ENCODE results near the gene NXPE1. TPM values are rescaled to one million over a fixed set of nuclear protein-coding genes. Genes with fewer than 3 reads are reported as not detected.

NXPE1 gene
- polyA plus RNA-seq, 1 donor, result 0.07 TPM

- H3K9me3 ChIP-seq (ENCODE audit: control insufficient read depth, low read depth, low read length), result no peaks in the 10 kb centered on the region
- H3K4me3 ChIP-seq (ENCODE audit: low read length), result no peak overlapping the region
- H3K27me3 ChIP-seq (ENCODE audit: control insufficient read depth, insufficient read depth, low read length), result no peaks in the 10 kb centered on the region
- DNase-seq, result no peak
- WGBS (ENCODE audit: insufficient coverage, low lambda C conversion rate), result 40% methylated on average over 2 of the region's 2 CpGs
- H3K4me1 ChIP-seq (ENCODE audit: control insufficient read depth, insufficient read depth, low read length), result no peaks in the 10 kb centered on the region
- H3K36me3 ChIP-seq (ENCODE audit: control insufficient read depth, insufficient read depth, low read length), result no peaks in the 10 kb centered on the region
- no peak overlapping the region for H3K27ac ChIP-seq (ENCODE audit: low read length)
Measured at GRCh38 chr11:114563077-114563476, 3.4 kb upstream of the NXPE1 start.

- WGBS (ENCODE audit: insufficient coverage, low lambda C conversion rate), result 20% methylated on average over 1 of the region's 3 CpGs
- H3K9me3 ChIP-seq (ENCODE audit: control insufficient read depth, low read depth, low read length), result no peaks in the 10 kb centered on the region
- no peaks in the 10 kb centered on the region for H3K4me1 ChIP-seq (ENCODE audit: control insufficient read depth, insufficient read depth, low read length)
- H3K4me3 ChIP-seq (ENCODE audit: low read length), result no peak overlapping the region
- H3K27me3 ChIP-seq (ENCODE audit: control insufficient read depth, insufficient read depth, low read length), result no peaks in the 10 kb centered on the region
- H3K36me3 ChIP-seq (ENCODE audit: control insufficient read depth, insufficient read depth, low read length), result no peaks in the 10 kb centered on the region
- no peak overlapping the region for H3K27ac ChIP-seq (ENCODE audit: low read length)
- DNase-seq, result no peak
Measured at GRCh38 chr11:114562166-114562916, 2.7 kb upstream of the NXPE1 start.

- Histone ChIP-seq H3K4me3 (ENCODE audit: low read length) (no peak overlapping the region), H3K9me3 (ENCODE audit: control insufficient read depth, low read depth, low read length) (no peaks in the 10 kb centered on the region), H3K27me3 (ENCODE audit: control insufficient read depth, insufficient read depth, low read length) (no peaks in the 10 kb centered on the region), H3K27ac (ENCODE audit: low read length) (no peak overlapping the region), H3K36me3 (ENCODE audit: control insufficient read depth, insufficient read depth, low read length) (no peaks in the 10 kb centered on the region), H3K4me1 (ENCODE audit: control insufficient read depth, insufficient read depth, low read length) (no peaks in the 10 kb centered on the region)
- WGBS (ENCODE audit: insufficient coverage, low lambda C conversion rate), result no CpG with 5 or more reads among the region's 1 CpG
- no peak for DNase-seq
Measured at GRCh38 chr11:114556135-114556534, 3.5 kb downstream of the NXPE1 start.

GRCh38 chr11:114553642-114554041 lies 6.0 kb downstream of the NXPE1 start:
- Histone ChIP-seq H3K36me3 (ENCODE audit: control insufficient read depth, insufficient read depth, low read length) (no peaks in the 10 kb centered on the region), H3K9me3 (ENCODE audit: control insufficient read depth, low read depth, low read length) (no peaks in the 10 kb centered on the region), H3K27me3 (ENCODE audit: control insufficient read depth, insufficient read depth, low read length) (no peaks in the 10 kb centered on the region), H3K4me1 (ENCODE audit: control insufficient read depth, insufficient read depth, low read length) (no peaks in the 10 kb centered on the region), H3K4me3 (ENCODE audit: low read length) (no peak overlapping the region), H3K27ac (ENCODE audit: low read length) (no peak overlapping the region)
- WGBS (ENCODE audit: insufficient coverage, low lambda C conversion rate), result 100% methylated on average over 1 of the region's 2 CpGs
- DNase-seq, result no peak

GRCh38 chr11:114551060-114551459 lies 8.6 kb downstream of the NXPE1 start:
- H3K4me1 ChIP-seq (ENCODE audit: control insufficient read depth, insufficient read depth, low read length), result no peaks in the 10 kb centered on the region
- DNase-seq, result no peak
- no peak overlapping the region for H3K4me3 ChIP-seq (ENCODE audit: low read length)
- 93% methylated on average over 3 of the region's 4 CpGs for WGBS (ENCODE audit: insufficient coverage, low lambda C conversion rate)
- H3K27ac ChIP-seq (ENCODE audit: low read length), result no peak overlapping the region
- no peaks in the 10 kb centered on the region for H3K36me3 ChIP-seq (ENCODE audit: control insufficient read depth, insufficient read depth, low read length)
- no peaks in the 10 kb centered on the region for H3K9me3 ChIP-seq (ENCODE audit: control insufficient read depth, low read depth, low read length)
- H3K27me3 ChIP-seq (ENCODE audit: control insufficient read depth, insufficient read depth, low read length), result no peaks in the 10 kb centered on the region

- Histone ChIP-seq H3K36me3 (ENCODE audit: control insufficient read depth, insufficient read depth, low read length) (no peaks in the 10 kb centered on the region), H3K27ac (ENCODE audit: low read length) (no peak overlapping the region), H3K9me3 (ENCODE audit: control insufficient read depth, low read depth, low read length) (no peaks in the 10 kb centered on the region), H3K27me3 (ENCODE audit: control insufficient read depth, insufficient read depth, low read length) (no peaks in the 10 kb centered on the region), H3K4me1 (ENCODE audit: control insufficient read depth, insufficient read depth, low read length) (no peaks in the 10 kb centered on the region), H3K4me3 (ENCODE audit: low read length) (no peak overlapping the region)
- no CpG with 5 or more reads among the region's 2 CpGs for WGBS (ENCODE audit: insufficient coverage, low lambda C conversion rate)
- DNase-seq, result no peak
Measured at GRCh38 chr11:114525682-114526081, 34.0 kb downstream of the NXPE1 start.

- no peaks in the 10 kb centered on the region for H3K36me3 ChIP-seq (ENCODE audit: control insufficient read depth, insufficient read depth, low read length)
- DNase-seq, result no peak
- no peaks in the 10 kb centered on the region for H3K27me3 ChIP-seq (ENCODE audit: control insufficient read depth, insufficient read depth, low read length)
- WGBS (ENCODE audit: insufficient coverage, low lambda C conversion rate), result 80% methylated on average over 1 of the region's 1 CpG
- H3K4me3 ChIP-seq (ENCODE audit: low read length), result no peak overlapping the region
- no peaks in the 10 kb centered on the region for H3K9me3 ChIP-seq (ENCODE audit: control insufficient read depth, low read depth, low read length)
- no peak overlapping the region for H3K27ac ChIP-seq (ENCODE audit: low read length)
- H3K4me1 ChIP-seq (ENCODE audit: control insufficient read depth, insufficient read depth, low read length), result no peaks in the 10 kb centered on the region
Measured at GRCh38 chr11:114524122-114524521, 35.6 kb downstream of the NXPE1 start.

GRCh38 chr11:114522818-114523217 lies 36.9 kb downstream of the NXPE1 start:
- no peak for DNase-seq
- H3K4me1 ChIP-seq (ENCODE audit: control insufficient read depth, insufficient read depth, low read length), result no peaks in the 10 kb centered on the region
- no peak overlapping the region for H3K4me3 ChIP-seq (ENCODE audit: low read length)
- H3K27me3 ChIP-seq (ENCODE audit: control insufficient read depth, insufficient read depth, low read length), result no peaks in the 10 kb centered on the region
- WGBS (ENCODE audit: insufficient coverage, low lambda C conversion rate), result 92% methylated on average over 2 of the region's 2 CpGs
- H3K9me3 ChIP-seq (ENCODE audit: control insufficient read depth, low read depth, low read length), result no peaks in the 10 kb centered on the region
- no peaks in the 10 kb centered on the region for H3K36me3 ChIP-seq (ENCODE audit: control insufficient read depth, insufficient read depth, low read length)
- H3K27ac ChIP-seq (ENCODE audit: low read length), result no peak overlapping the region

GRCh38 chr11:114511538-114511937 lies 48.1 kb downstream of the NXPE1 start:
- Histone ChIP-seq H3K27ac (ENCODE audit: low read length) (no peak overlapping the region), H3K4me1 (ENCODE audit: control insufficient read depth, insufficient read depth, low read length) (no peaks in the 10 kb centered on the region), H3K36me3 (ENCODE audit: control insufficient read depth, insufficient read depth, low read length) (no peaks in the 10 kb centered on the region), H3K9me3 (ENCODE audit: control insufficient read depth, low read depth, low read length) (no peaks in the 10 kb centered on the region), H3K4me3 (ENCODE audit: low read length) (no peak overlapping the region), H3K27me3 (ENCODE audit: control insufficient read depth, insufficient read depth, low read length) (no peaks in the 10 kb centered on the region)
- WGBS (ENCODE audit: insufficient coverage, low lambda C conversion rate), result no CpG with 5 or more reads among the region's 2 CpGs
- no peak for DNase-seq

GRCh38 chr11:114511079-114511478 lies 48.6 kb downstream of the NXPE1 start:
- Histone ChIP-seq H3K27me3 (ENCODE audit: control insufficient read depth, insufficient read depth, low read length) (no peaks in the 10 kb centered on the region), H3K4me1 (ENCODE audit: control insufficient read depth, insufficient read depth, low read length) (no peaks in the 10 kb centered on the region), H3K9me3 (ENCODE audit: control insufficient read depth, low read depth, low read length) (no peaks in the 10 kb centered on the region), H3K4me3 (ENCODE audit: low read length) (no peak overlapping the region), H3K36me3 (ENCODE audit: control insufficient read depth, insufficient read depth, low read length) (no peaks in the 10 kb centered on the region), H3K27ac (ENCODE audit: low read length) (no peak overlapping the region)
- no CpG with 5 or more reads among the region's 7 CpGs for WGBS (ENCODE audit: insufficient coverage, low lambda C conversion rate)
- DNase-seq, result no peak

GRCh38 chr11:114501901-114502300 lies 57.8 kb downstream of the NXPE1 start:
- Histone ChIP-seq H3K4me1 (ENCODE audit: control insufficient read depth, insufficient read depth, low read length) (no peaks in the 10 kb centered on the region), H3K9me3 (ENCODE audit: control insufficient read depth, low read depth, low read length) (no peaks in the 10 kb centered on the region), H3K27me3 (ENCODE audit: control insufficient read depth, insufficient read depth, low read length) (no peaks in the 10 kb centered on the region), H3K27ac (ENCODE audit: low read length) (no peak overlapping the region), H3K36me3 (ENCODE audit: control insufficient read depth, insufficient read depth, low read length) (no peaks in the 10 kb centered on the region), H3K4me3 (ENCODE audit: low read length) (no peak overlapping the region)
- DNase-seq, result no peak
- 60% methylated on average over 1 of the region's 1 CpG for WGBS (ENCODE audit: insufficient coverage, low lambda C conversion rate)

All from large intestine (tissue), 3 donors.